NCI-H446 treated with DMSO at 0.1 percent for 48 hours (cell line): ENCODE results near the gene SCAF8.
"Not testable (repeated sequence)": the region's sequence is repeated elsewhere in the genome, so short reads cannot be mapped to it uniquely, and the experiment has no call there.

Source experiments
- DNase-seq: peaks from one replicate; lab custom pipeline; 2025; lab: John Stamatoyannopoulos, UW

SCAF8 gene

GRCh38 chr6:154733183-154733625 is at the start of gene SCAF8:
TSS of gene SCAF8 (plus strand) at chr6:154733416. CDS start at chr6:154733901, 485 bp downstream.
- peak; percentile 64 for DNase-seq

GRCh38 chr6:154683756-154684523 is 49.3 kb upstream of the SCAF8 start:
- DNase-seq: no peak

- DNase-seq: no peak
These were observed 47.1 kb upstream of the SCAF8 start for GRCh38 chr6:154686162-154686561.

- DNase-seq: no peak
These were observed 43.5 kb upstream of the SCAF8 start for GRCh38 chr6:154689493-154690255.

- no peak for DNase-seq
These were observed 42.4 kb upstream of the SCAF8 start for GRCh38 chr6:154690857-154691256.

- DNase-seq: no peak
These were observed 36.6 kb upstream of the SCAF8 start for GRCh38 chr6:154696661-154697060.

- no peak for DNase-seq
These were observed 30.1 kb upstream of the SCAF8 start for GRCh38 chr6:154703124-154703523.

- DNase-seq: no peak
These were observed 27.6 kb upstream of the SCAF8 start for GRCh38 chr6:154705471-154706113.

GRCh38 chr6:154706389-154706788 is 26.8 kb upstream of the SCAF8 start:
- no peak for DNase-seq

- DNase-seq: no peak
These were observed 23.6 kb upstream of the SCAF8 start for GRCh38 chr6:154709621-154710020.

- no peak for DNase-seq
These were observed 22.5 kb upstream of the SCAF8 start for GRCh38 chr6:154710689-154711088.

- DNase-seq: no peak
These were observed 17.8 kb upstream of the SCAF8 start for GRCh38 chr6:154715446-154715845.

- not testable (repeated sequence) for DNase-seq
These were observed 16.9 kb upstream of the SCAF8 start for GRCh38 chr6:154716350-154716749.

GRCh38 chr6:154719433-154719832 is 13.8 kb upstream of the SCAF8 start:
- no peak for DNase-seq

GRCh38 chr6:154719854-154720253 is 13.4 kb upstream of the SCAF8 start:
- no peak for DNase-seq

- DNase-seq: no peak
These were observed 11.8 kb upstream of the SCAF8 start for GRCh38 chr6:154721460-154721859.

GRCh38 chr6:154726887-154727286 is 6.3 kb upstream of the SCAF8 start:
- no peak for DNase-seq

GRCh38 chr6:154731296-154732218 is 1.7 kb upstream of the SCAF8 start:
- DNase-seq: no peak

GRCh38 chr6:154732538-154733182 is 556 bp upstream of the SCAF8 start:
- DNase-seq: no peak

GRCh38 chr6:154733626-154734382 is 588 bp downstream of the SCAF8 start:
- DNase-seq: peak; percentile 77
